Anterior cingulate cortex (tissue), 58 donors: Measurements from ENCODE around the gene USP3.
"Not testable (repeated sequence)": the region's sequence is repeated elsewhere in the genome, so short reads cannot be mapped to it uniquely, and the experiment has no call there.

ENCODE experiments used
- DNase-seq, 58 donors: peaks; one replicate each; lab custom pipeline; 2025; lab: John Stamatoyannopoulos, UW

The USP3 gene

GRCh38 chr15:63509056-63509954 lies 4.9 kb downstream of the USP3 start:
- no peak for DNase-seq

GRCh38 chr15:63509955-63510940 lies 5.9 kb downstream of the USP3 start:
- no peak for DNase-seq

GRCh38 chr15:63512148-63512547 lies 7.8 kb downstream of the USP3 start:
- no peak for DNase-seq

- no peak for DNase-seq
Measured at GRCh38 chr15:63513271-63513670, 8.9 kb downstream of the USP3 start.

GRCh38 chr15:63513728-63514127 lies 9.3 kb downstream of the USP3 start:
- no peak for DNase-seq

- no peak for DNase-seq
Measured at GRCh38 chr15:63514531-63514943, 10.1 kb downstream of the USP3 start.

GRCh38 chr15:63517202-63517601 lies 12.8 kb downstream of the USP3 start:
- no peak for DNase-seq

- no peak for DNase-seq
Measured at GRCh38 chr15:63517628-63518027, 13.2 kb downstream of the USP3 start.

- DNase-seq = no peak
Measured at GRCh38 chr15:63519041-63519440, 14.6 kb downstream of the USP3 start.

GRCh38 chr15:63519548-63520178 lies 15.3 kb downstream of the USP3 start:
- no peak for DNase-seq

GRCh38 chr15:63520462-63520861 lies 16.1 kb downstream of the USP3 start:
- not testable (repeated sequence) for DNase-seq

- DNase-seq = no peak
Measured at GRCh38 chr15:63522225-63522578, 17.8 kb downstream of the USP3 start.

- DNase-seq = no peak
Measured at GRCh38 chr15:63523306-63523990, 19.1 kb downstream of the USP3 start.

- DNase-seq = no peak
Measured at GRCh38 chr15:63524316-63525015, 20.1 kb downstream of the USP3 start.

GRCh38 chr15:63526401-63526800 lies 22.0 kb downstream of the USP3 start:
- DNase-seq = no peak

GRCh38 chr15:63528138-63528659 lies 23.8 kb downstream of the USP3 start:
- DNase-seq = no peak

GRCh38 chr15:63530235-63530634 lies 25.8 kb downstream of the USP3 start:
- no peak for DNase-seq

GRCh38 chr15:63530752-63531299 lies 26.4 kb downstream of the USP3 start:
- no peak for DNase-seq

GRCh38 chr15:63531586-63531985 lies 27.2 kb downstream of the USP3 start:
- no peak for DNase-seq
